ENCODE data around the gene MAP3K1.
"Not testable (repeated sequence)": the region's sequence is repeated elsewhere in the genome, so short reads cannot be mapped to it uniquely, and the experiment has no call there.

DNA sequence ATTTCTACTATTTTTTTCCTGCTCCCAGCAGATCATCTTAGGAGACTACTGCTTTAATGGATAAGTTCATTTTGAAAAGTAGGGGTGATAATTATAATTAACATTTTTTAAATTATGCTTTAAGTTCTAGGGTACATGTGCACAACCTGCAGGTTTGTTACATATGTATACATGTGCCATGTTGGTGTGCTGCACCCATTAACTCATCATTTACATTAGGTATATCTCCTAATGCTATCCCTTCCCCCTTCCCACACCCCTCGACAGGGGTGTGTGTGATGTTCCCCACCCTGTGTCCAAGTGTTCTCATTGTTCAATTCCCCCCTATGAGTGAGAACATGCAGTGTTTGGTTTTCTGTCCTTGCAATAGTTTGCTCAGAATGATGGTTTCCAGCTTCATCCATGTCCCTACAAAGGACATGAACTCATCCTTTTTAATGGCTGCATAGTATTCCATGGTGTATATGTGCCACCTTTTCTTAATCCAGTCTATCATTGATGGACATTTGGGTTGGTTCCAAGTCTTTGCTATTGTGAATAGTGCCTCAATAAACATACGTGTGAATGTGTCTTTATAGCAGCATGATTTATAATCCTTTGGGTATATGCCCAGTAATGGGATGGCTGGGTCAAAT is 39.0 kb upstream of the MAP3K1 start:
- TF ChIP-seq POLR2AphosphoS5, POLR2A (IDR thresholded peaks at IDR 0.05): not testable (repeated sequence)
- TF ChIP-seq, protein P1, sequence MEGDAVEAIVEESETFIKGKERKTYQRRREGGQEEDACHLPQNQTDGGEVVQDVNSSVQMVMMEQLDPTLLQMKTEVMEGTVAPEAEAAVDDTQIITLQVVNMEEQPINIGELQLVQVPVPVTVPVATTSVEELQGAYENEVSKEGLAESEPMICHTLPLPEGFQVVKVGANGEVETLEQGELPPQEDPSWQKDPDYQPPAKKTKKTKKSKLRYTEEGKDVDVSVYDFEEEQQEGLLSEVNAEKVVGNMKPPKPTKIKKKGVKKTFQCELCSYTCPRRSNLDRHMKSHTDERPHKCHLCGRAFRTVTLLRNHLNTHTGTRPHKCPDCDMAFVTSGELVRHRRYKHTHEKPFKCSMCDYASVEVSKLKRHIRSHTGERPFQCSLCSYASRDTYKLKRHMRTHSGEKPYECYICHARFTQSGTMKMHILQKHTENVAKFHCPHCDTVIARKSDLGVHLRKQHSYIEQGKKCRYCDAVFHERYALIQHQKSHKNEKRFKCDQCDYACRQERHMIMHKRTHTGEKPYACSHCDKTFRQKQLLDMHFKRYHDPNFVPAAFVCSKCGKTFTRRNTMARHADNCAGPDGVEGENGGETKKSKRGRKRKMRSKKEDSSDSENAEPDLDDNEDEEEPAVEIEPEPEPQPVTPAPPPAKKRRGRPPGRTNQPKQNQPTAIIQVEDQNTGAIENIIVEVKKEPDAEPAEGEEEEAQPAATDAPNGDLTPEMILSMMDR (IDR thresholded peaks at IDR 0.05): not testable (repeated sequence)

All from prostate gland (tissue), 2 donors.